Heart left ventricle (tissue), 16 donors: ENCODE data around the gene GOSR2. TPM values are rescaled to one million over a fixed set of nuclear protein-coding genes. Genes with fewer than 3 reads are reported as not detected.

Experiments used
- ATAC-seq, 4 donors: fragments of 200-7000 bp; cut with Tn5 transposase; one replicate each; pipeline ENCODE4 v1.9.1; 2020 to 2022; ENCODE audit warnings: moderate library complexity in 4 of 4, mild to moderate bottlenecking in 3 of 4, moderate number of reproducible peaks in 1 of 4
- DNase-seq, 5 donors: peaks; one replicate each; pipeline ENCODE4 v3.0.0-alpha.2; 2020
- H3K27ac ChIP-seq, 12 donors: fragments of 200-600 bp; sonication (generic) in 4 of 12; one replicate each; pipeline versions ENCODE4 v1.5.0 to v1.8.0; 2016 to 2022; ENCODE audit warnings: mild to moderate bottlenecking in 2 of 12
- H3K27me3 ChIP-seq, 9 donors: fragments of 200-600 bp; sonication (generic) in 2 of 9; one replicate each; pipeline versions ENCODE4 v1.5.1 to v1.8.0; 2016 to 2022; ENCODE audit warnings: mild to moderate bottlenecking in 3 of 9
- H3K36me3 ChIP-seq, 9 donors: fragments of 200-600 bp; sonication (generic) in 2 of 9; one replicate each; pipeline versions ENCODE4 v1.5.0 to v1.8.0; 2018 to 2022; ENCODE audit warnings: mild to moderate bottlenecking in 2 of 9
- H3K4me1 ChIP-seq, 12 donors: fragments of 200-600 bp; sonication (generic) in 4 of 12; one replicate each; pipeline versions ENCODE4 v1.5.0 to v1.8.0; 2016 to 2022; ENCODE audit warnings: mild to moderate bottlenecking in 3 of 12
- H3K4me3 ChIP-seq, 12 donors: fragments of 200-600 bp; sonication (generic) in 4 of 12; one replicate each; pipeline versions ENCODE4 v1.5.0 to v1.8.0; 2017 to 2022; ENCODE audit warnings: mild to moderate bottlenecking in 9 of 12, moderate library complexity in 4 of 12
- H3K9me3 ChIP-seq, 12 donors: fragments of 200-600 bp; sonication (generic) in 4 of 12; one replicate each; pipeline versions ENCODE4 v1.5.0 to v1.8.0; 2016 to 2022; ENCODE audit warnings: mild to moderate bottlenecking in 1 of 12
- POLR2A ChIP-seq, 2 donors: fragments of 450-650 bp; IDR thresholded peaks; one replicate each; pipeline ENCODE4 v1.6.1; 2017; ENCODE audit warnings: antibody characterized with exemption in 2 of 2, mild to moderate bottlenecking in 2 of 2, moderate library complexity in 2 of 2
- WGBS, 4 donors: extraction: QIAGEN DNeasy Blood & Tissue Kit in 2 of 4; methylation state at CpG; one replicate each; pipeline versions ENCODE4 v1.1.5 to v1.1.7; 2013 to 2018; 5-methylcytosine and 5-hydroxymethylcytosine counted together
- intact Hi-C, 10 donors: fragments of 100-400 bp; cut with DNase I; formaldehyde crosslinking; loops; one replicate each; pipeline versions ENCODE4 v1.11.1 to v1.14.2; 2022
- polyA plus RNA-seq, 2 donors: library from polyadenylated mRNA; stranded (reverse); fragments of 200-250 nt; gene quantifications; one replicate each; pipeline ENCODE4 v1.2.3, GENCODE V29; 2013
- total RNA-seq, 9 donors: library from RNA; depleted of rRNA in 2 of 9; stranded (reverse); fragments of >200 nt in 2 of 9; fragmentation: NEBNext Ultra II Directional in 3 of 9; extraction: Animal tissue kit (Norgen Biotek cat#: 25700) in 3 of 9; gene quantifications; one replicate each; pipeline versions ENCODE4 v1.1.0 to v1.2.4, GENCODE V29; 2016 to 2023
- TF ChIP-seq, protein P1 (sequence below), 12 donors: fragments of 200-600 bp; sonication (generic) in 4 of 12; IDR thresholded peaks; one replicate each; pipeline versions ENCODE4 v1.5.0 to v1.8.0; 2018 to 2022; ENCODE audit warnings: antibody characterized with exemption in 12 of 12, mild to moderate bottlenecking in 5 of 12
- donor health status: ischemic (EF 13 %, LVEDD 7.1; RV severe dilation, severe dysfunction).
- donor health status: healthy with polysubstance abuse.
- donor health status: DM: no; HTN: yes; CAD: no.
- donor health status: DM: no; HTN: no; CAD: no.
- donor health status: ischemic (EF 25% LVEDD 6.9; RV normal size, moderate dysfunction).
- donor health status: ischemic (EF 25% LVEDD 5.7; RV mildly dilated, moderate dysfunction).
- donor health status: healthy.
- donor health status: DM: yes; HTN: yes; CAD: no.
- donor health status: ischemic (EF 35%, LVEDD 5.7; RV mildly dilated, moderate dysfunction).
- donor health status: nonischemic (EF 11% LVEDD 7.7; RV severe dilation, severe dysfunction).
- donor health status: DM: yes; HTN: yes; CAD: no.
- donor health status: PGD.
- donor health status: ischemic (EF 29% LVEDD 5.4; RV normal size, mild dysfunction).
- donor health status: nonischemic (EF 23%, LVEDD 6.1; RV moderate dilation, normal function).

Gene GOSR2
- total and polyA plus RNA-seq, 11 donors = 20.9 to 55.1 (median 38.4) TPM

DNA sequence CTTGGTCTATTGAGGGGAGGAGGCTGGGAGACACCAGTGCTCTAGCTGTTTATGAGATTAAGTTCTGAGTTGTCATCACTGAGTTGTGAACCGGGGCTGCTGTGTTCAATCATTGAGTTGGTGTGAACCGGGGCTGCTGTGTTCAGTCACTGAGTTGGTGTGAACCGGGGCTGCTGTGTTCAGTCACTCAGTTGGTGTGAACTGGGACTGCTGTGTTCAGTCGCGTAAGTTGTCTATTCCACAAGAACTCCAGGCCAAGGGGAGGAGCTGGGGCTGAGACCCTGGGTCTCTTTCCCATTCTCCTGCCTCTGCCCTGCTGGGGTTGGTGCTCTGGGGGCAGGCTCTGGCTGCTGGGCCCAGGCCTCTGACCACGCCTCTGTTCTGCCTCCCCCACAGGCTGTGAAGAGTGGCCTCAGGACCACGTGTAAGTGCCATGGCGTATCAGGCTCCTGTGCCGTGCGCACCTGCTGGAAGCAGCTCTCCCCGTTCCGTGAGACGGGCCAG lies 47.1 kb upstream of the GOSR2 start:
- H3K4me1 ChIP-seq = peaks cover 0 to 40% (median 0%) of the 10 kb centered on the region in 12 donors
- no peaks in the 10 kb centered on the region for H3K36me3 ChIP-seq
- DNase-seq = no peak
- TF ChIP-seq, protein P1, sequence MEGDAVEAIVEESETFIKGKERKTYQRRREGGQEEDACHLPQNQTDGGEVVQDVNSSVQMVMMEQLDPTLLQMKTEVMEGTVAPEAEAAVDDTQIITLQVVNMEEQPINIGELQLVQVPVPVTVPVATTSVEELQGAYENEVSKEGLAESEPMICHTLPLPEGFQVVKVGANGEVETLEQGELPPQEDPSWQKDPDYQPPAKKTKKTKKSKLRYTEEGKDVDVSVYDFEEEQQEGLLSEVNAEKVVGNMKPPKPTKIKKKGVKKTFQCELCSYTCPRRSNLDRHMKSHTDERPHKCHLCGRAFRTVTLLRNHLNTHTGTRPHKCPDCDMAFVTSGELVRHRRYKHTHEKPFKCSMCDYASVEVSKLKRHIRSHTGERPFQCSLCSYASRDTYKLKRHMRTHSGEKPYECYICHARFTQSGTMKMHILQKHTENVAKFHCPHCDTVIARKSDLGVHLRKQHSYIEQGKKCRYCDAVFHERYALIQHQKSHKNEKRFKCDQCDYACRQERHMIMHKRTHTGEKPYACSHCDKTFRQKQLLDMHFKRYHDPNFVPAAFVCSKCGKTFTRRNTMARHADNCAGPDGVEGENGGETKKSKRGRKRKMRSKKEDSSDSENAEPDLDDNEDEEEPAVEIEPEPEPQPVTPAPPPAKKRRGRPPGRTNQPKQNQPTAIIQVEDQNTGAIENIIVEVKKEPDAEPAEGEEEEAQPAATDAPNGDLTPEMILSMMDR (IDR thresholded peaks at IDR 0.05) = no peak
- TF ChIP-seq POLR2A (IDR thresholded peaks at IDR 0.05) = no peak
- no peak overlapping the region for H3K4me3 ChIP-seq
- H3K27me3 ChIP-seq = no peaks in the 10 kb centered on the region
- H3K9me3 ChIP-seq = no peaks in the 10 kb centered on the region
- no peak for ATAC-seq
- intact Hi-C loops = loop anchor here in 1 of 10 donors (10.0 kb wide), 1 partner anchor 61 kb away; the partner anchor contains the start of gene WNT3
- no peak overlapping the region for H3K27ac ChIP-seq
- WGBS, 4 donors = 78 to 88% (median 81%) methylated on average over 13 of the region's 13 CpGs

DNA sequence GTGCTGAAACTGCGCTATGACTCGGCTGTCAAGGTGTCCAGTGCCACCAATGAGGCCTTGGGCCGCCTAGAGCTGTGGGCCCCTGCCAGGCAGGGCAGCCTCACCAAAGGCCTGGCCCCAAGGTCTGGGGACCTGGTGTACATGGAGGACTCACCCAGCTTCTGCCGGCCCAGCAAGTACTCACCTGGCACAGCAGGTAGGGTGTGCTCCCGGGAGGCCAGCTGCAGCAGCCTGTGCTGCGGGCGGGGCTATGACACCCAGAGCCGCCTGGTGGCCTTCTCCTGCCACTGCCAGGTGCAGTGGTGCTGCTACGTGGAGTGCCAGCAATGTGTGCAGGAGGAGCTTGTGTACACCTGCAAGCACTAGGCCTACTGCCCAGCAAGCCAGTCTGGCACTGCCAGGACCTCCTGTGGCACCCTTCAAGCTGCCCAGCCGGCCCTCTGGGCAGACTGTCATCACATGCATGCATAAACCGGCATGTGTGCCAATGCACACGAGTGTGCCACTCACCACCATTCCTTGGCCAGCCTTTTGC lies 46.5 kb upstream of the GOSR2 start:
- H3K27ac ChIP-seq = peak overlapping the region in 1 of 12 donors; percentile 90
- TF ChIP-seq POLR2A (IDR thresholded peaks at IDR 0.05) = no peak
- TF ChIP-seq, protein P1 (IDR thresholded peaks at IDR 0.05) = peak in 1 of 12 donors; percentile 4
- no peak for ATAC-seq
- H3K4me3 ChIP-seq = no peak overlapping the region
- intact Hi-C loops = loop anchor here in 1 of 10 donors (10.0 kb wide), 1 partner anchor 62 kb away; the partner anchor contains the start of gene WNT3
- WGBS, 4 donors = 64 to 82% (median 70%) methylated on average over 11 to 12 of the region's 12 CpGs
- H3K4me1 ChIP-seq = peaks cover 0 to 40% (median 0%) of the 10 kb centered on the region in 12 donors
- no peaks in the 10 kb centered on the region for H3K9me3 ChIP-seq
- no peaks in the 10 kb centered on the region for H3K27me3 ChIP-seq
- no peak for DNase-seq
- H3K36me3 ChIP-seq = no peaks in the 10 kb centered on the region

DNA sequence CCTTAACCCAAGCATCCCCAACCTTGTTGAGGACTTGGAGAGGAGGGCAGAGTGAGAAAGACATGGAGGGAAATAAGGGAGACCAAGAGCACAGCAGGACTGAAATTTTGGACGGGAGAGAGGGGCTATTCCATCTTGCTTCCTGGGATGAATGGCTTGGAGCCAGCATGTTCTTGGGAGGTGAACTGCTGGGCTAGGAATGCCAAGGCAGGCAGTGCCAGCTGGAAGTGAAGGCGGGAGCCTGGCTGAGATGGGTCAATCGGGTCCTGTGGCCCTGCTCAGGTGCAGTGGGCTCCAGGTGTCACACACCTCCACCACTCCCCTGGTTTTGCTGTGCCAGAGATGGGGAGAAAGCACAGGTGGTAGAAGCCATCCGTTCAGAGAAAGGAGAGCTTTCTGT lies 46.0 kb upstream of the GOSR2 start:
- 76 to 85% (median 83%) methylated on average over 4 of the region's 4 CpGs for WGBS, 4 donors
- ATAC-seq = no peak
- peaks cover 0 to 40% (median 0%) of the 10 kb centered on the region in 12 donors for H3K4me1 ChIP-seq
- TF ChIP-seq, protein P1 (IDR thresholded peaks at IDR 0.05) = no peak
- TF ChIP-seq POLR2A (IDR thresholded peaks at IDR 0.05) = no peak
- H3K4me3 ChIP-seq = no peak overlapping the region
- peak overlapping the region in 2 of 12 donors; percentile 29 to 90 for H3K27ac ChIP-seq
- intact Hi-C loops = loop anchor here in 1 of 10 donors (10.0 kb wide), 1 partner anchor 62 kb away; the partner anchor contains the start of gene WNT3
- H3K36me3 ChIP-seq = no peaks in the 10 kb centered on the region
- H3K27me3 ChIP-seq = no peaks in the 10 kb centered on the region
- no peaks in the 10 kb centered on the region for H3K9me3 ChIP-seq
- no peak for DNase-seq

DNA sequence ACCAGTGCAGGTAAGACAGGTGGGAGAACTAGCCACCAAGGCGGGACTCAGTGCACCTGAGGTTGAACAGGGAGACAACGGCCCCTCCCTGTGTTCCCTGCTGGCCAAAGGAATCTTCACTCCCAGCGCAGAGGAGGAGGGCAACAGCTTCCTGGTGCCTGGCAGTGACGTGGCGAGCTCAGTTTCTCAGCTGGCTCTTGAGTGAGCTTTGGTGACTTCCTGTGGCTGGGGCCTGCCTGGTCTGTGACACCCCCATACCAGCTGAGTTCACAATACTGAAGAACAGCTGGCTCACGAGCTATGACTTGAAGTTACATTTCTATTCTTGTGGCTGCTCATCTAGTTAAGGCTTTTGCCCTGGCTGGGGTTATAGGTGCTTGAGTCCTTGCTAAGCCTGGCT lies 45.5 kb upstream of the GOSR2 start:
- ATAC-seq = peak in 2 of 4 donors; percentile 29 to 44
- Histone ChIP-seq H3K4me3 (no peak overlapping the region), H3K4me1 (peaks cover 0 to 40% (median 0%) of the 10 kb centered on the region in 12 donors), H3K27me3 (no peaks in the 10 kb centered on the region), H3K27ac (peak overlapping the region in 5 of 12 donors; percentile 17 to 90 (median 29)), H3K9me3 (no peaks in the 10 kb centered on the region), H3K36me3 (no peaks in the 10 kb centered on the region)
- TF ChIP-seq POLR2A (IDR thresholded peaks at IDR 0.05) = no peak
- TF ChIP-seq, protein P1 (IDR thresholded peaks at IDR 0.05) = no peak
- 73 to 79% (median 74%) methylated on average over 6 of the region's 6 CpGs for WGBS, 4 donors
- peak in 2 of 5 donors; percentile 43 to 44 for DNase-seq
- intact Hi-C loops = loop anchor here in 1 of 10 donors (10.0 kb wide), 1 partner anchor 63 kb away; the partner anchor contains the start of gene WNT3
